NB4 (cell line): ENCODE measurements around the gene M1AP.

Experiments
- DNase-seq: peaks from one replicate; pipeline ENCODE4 v3.0.0; 2010; ENCODE audit warnings: low read depth
- H3K4me3 ChIP-seq: one replicate; pipeline ENCODE4 v1.5.1; 2011; ENCODE audit warnings: mild to moderate bottlenecking, low read depth, low read length, moderate library complexity
- MYC ChIP-seq: IDR thresholded peaks from 2 replicates; pipeline ENCODE4 v1.6.1; 2011; ENCODE audit warnings: low read depth, low read length
- POLR2A ChIP-seq: IDR thresholded peaks from 2 replicates; pipeline ENCODE4 v1.6.1; 2011; ENCODE audit warnings: mild to moderate bottlenecking; ENCODE audit not compliant: insufficient read length; ENCODE audit errors: extremely low read depth
- TF ChIP-seq, protein P1 (sequence below): IDR thresholded peaks from one replicate; pipeline ENCODE4 v1.5.1; 2012; ENCODE audit warnings: low read depth, low read length
- TF ChIP-seq, protein P2 (sequence below): IDR thresholded peaks from 2 replicates; pipeline ENCODE4 v1.6.1; 2011; ENCODE audit warnings: low read depth, low read length

The M1AP gene

DNA sequence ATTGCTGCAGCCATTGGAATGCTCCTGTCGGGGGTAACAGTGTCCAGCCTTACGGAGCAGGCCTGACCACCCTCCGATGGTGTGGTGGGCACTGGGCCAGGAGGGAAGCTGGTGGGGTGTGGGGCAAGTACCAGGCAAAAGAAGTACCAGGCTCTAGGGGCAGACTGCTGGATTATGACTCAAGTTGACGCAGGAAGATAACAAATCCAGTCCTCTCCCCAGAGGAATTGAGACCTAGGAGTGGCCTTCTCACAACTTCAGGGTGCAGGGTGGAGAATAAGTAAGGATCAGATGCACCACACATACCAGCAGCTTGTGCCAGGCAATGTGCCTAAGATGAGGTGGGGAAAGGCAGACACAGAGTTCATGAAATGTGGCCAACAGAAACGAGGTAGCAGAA, 43.8 kb upstream of the M1AP start:
- TF ChIP-seq, protein P1, sequence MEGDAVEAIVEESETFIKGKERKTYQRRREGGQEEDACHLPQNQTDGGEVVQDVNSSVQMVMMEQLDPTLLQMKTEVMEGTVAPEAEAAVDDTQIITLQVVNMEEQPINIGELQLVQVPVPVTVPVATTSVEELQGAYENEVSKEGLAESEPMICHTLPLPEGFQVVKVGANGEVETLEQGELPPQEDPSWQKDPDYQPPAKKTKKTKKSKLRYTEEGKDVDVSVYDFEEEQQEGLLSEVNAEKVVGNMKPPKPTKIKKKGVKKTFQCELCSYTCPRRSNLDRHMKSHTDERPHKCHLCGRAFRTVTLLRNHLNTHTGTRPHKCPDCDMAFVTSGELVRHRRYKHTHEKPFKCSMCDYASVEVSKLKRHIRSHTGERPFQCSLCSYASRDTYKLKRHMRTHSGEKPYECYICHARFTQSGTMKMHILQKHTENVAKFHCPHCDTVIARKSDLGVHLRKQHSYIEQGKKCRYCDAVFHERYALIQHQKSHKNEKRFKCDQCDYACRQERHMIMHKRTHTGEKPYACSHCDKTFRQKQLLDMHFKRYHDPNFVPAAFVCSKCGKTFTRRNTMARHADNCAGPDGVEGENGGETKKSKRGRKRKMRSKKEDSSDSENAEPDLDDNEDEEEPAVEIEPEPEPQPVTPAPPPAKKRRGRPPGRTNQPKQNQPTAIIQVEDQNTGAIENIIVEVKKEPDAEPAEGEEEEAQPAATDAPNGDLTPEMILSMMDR, result no peak
- TF ChIP-seq MYC (no peak), POLR2A (no peak)
- TF ChIP-seq, protein P2, sequence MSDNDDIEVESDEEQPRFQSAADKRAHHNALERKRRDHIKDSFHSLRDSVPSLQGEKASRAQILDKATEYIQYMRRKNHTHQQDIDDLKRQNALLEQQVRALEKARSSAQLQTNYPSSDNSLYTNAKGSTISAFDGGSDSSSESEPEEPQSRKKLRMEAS, result no peak
- H3K4me3 ChIP-seq, result no peak overlapping the region
- DNase-seq, result no peak

DNA sequence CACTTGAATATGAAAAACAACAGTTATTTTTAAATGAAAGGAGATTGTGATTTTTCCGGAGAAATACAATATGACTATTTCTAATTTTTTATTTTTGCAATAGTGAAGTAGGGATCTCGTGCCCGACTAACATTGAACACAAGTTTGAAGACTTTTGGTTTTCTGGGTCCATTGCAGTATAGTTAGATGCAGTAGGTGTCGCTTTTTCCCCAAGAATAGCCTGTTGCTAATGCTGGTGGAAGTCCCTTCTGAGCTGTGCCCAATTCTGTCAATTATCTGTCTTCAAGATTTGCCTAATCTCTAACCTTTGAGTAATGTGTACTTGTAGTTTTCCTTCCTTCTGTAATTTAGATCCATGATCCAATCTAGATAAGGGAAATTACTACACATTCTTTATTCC, 42.4 kb upstream of the M1AP start:
- DNase-seq, result peak; percentile 80
- TF ChIP-seq, protein P2, result no peak
- TF ChIP-seq MYC, result no peak
- TF ChIP-seq POLR2A, result no peak
- TF ChIP-seq, protein P1, result peak; percentile 89
- H3K4me3 ChIP-seq, result no peak overlapping the region

DNA sequence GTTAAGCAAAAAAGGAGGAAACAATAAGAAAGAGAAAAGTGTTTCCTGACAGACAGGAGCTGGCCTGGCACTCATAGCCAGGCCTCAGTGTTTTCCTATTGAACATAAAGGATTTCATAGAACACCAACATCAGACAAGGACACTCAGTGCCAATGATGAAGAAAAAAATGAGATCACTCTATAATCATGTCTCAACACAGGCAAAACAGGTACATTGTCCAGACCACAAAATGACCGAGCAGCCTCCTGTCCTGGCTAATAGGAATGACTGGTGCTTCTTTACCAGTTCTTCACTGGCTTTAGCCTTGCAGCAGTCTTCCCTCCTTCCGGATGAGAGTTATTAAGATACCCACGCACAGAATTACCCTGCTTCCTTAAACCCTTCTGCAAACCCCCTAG, 41.5 kb upstream of the M1AP start:
- H3K4me3 ChIP-seq, result no peak overlapping the region
- no peak for DNase-seq
- TF ChIP-seq POLR2A (no peak), MYC (no peak)
- TF ChIP-seq, protein P2, result no peak
- TF ChIP-seq, protein P1, result no peak

DNA sequence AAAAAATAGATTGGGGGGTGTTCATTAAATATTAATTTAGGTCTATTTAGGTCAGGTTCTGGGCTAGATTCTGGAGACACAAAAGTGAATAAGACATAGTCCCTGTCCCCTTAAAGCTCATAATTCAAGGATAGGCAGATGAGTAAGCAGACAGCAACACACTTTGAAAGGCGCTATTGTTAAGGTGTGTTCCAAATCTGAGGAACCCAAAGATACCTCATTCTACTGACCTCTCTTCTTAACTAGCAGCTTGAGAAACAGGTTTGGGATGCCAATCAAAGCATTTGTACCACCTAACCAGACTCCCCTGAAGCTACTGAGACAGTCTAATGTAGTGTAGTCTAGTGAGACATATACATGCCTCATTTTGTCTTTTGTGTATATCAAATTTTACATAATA, 40.8 kb upstream of the M1AP start:
- H3K4me3 ChIP-seq, result no peak overlapping the region
- DNase-seq, result no peak
- TF ChIP-seq, protein P2, result no peak
- TF ChIP-seq MYC, result no peak
- TF ChIP-seq, protein P1, result no peak
- TF ChIP-seq POLR2A, result no peak

DNA sequence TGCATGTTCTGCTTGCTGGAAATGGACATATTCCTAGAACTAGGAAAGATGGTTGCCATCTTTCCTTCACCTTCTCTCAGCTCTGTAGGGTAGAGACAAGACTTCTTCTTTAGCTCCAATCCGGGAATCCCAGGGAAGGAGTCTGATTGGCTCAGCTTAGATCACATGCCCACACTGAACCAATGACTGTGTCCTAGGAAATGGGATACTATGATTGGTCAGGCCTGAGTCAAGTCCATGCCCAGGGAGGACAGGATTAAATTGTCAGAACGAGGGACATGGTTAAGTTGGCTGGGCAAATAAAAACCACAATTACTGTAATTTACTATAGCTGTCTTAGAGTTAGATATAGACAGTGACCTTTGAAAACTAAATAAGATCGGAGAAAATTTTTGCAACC, 37.3 kb upstream of the M1AP start:
- H3K4me3 ChIP-seq, result no peak overlapping the region
- TF ChIP-seq, protein P2, result no peak
- TF ChIP-seq, protein P1, result no peak
- TF ChIP-seq MYC (no peak), POLR2A (no peak)
- no peak for DNase-seq

DNA sequence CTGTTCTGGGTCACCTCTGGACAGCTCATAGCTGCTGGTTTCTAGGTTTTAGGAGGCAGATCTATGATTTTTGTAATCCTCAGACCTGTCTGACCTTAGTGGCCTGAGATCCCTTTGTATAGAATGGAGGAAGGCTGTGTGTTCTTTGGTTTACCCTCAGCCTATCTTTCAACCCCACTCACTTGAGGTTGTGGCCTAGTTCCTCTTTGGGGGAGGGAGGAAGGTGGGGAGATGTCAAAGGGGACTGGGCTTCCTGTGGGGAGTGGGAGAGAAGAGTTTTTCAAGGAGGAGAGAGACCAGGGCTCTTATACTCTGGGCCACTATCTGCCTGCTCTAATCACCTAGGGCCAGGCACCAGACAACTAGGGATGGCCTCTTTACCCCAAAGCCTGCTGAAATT, 34.4 kb upstream of the M1AP start:
- no peak overlapping the region for H3K4me3 ChIP-seq
- TF ChIP-seq POLR2A (no peak), MYC (no peak)
- TF ChIP-seq, protein P2, result no peak
- TF ChIP-seq, protein P1, result no peak
- peak; percentile 28 for DNase-seq
